ENCODE data around the gene MNAT1. TPM values are rescaled to one million over a fixed set of nuclear protein-coding genes. Genes with fewer than 3 reads are reported as not detected.

MNAT1 gene
- total RNA-seq, 1 donor from 2014 or later = 90.4 TPM

DNA sequence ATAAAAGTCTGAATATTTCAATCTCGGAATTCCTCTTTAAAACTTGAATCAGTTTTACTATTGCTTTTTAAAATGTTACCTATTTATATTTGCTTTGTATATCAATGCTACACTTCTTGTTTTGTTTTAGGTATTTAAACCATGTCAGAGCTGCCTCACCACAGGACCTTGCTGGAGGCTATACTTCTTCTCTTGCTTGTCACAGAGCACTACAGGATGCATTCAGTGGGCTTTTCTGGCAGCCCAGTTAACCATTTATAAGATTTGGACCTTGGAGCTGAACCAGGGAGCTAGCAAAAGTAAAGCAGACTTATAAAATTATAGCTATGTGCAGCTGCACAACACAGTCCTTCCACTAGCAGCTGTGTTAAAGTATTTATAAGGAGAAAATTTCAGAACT is 233.5 kb downstream of the MNAT1 start:
- DNase-seq = no peak

DNA sequence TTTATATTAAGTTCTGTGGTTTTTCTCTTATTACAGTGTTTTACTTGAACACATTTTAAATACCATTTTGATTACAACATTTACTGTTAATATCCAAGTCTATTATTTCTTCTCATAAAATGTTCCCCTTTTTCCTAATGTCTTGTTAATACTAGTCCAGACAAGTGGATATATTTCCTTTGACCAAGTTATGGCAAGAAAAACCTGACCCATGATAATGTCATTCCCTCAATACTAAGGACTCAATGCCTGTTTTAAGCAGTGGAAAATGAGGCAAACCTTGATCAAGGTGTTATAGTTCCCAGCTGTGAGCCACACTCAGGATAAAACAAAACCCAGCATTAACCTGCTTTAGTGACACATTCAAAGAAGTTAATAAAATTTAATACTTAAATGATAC is 234.1 kb downstream of the MNAT1 start:
- DNase-seq = no peak

DNA sequence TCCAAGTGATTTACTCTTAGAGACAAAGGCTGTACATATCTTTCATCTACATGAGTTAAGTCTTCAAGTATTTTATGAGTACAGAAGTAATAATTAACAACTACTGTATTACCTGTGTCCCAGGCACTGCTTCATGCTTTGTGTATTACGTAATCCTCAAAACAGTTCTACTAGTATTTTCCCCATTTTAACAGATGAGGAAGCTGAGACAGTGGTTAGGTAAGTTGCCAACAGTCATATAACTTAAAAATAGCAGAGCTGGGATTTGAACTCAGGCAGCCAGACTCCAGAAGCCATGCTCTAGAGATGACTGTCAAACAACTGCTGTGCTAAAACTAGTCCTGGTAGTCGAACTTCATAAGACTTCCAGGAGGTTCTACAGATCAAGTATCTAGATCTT is 235.6 kb downstream of the MNAT1 start:
- no peak for DNase-seq

DNA sequence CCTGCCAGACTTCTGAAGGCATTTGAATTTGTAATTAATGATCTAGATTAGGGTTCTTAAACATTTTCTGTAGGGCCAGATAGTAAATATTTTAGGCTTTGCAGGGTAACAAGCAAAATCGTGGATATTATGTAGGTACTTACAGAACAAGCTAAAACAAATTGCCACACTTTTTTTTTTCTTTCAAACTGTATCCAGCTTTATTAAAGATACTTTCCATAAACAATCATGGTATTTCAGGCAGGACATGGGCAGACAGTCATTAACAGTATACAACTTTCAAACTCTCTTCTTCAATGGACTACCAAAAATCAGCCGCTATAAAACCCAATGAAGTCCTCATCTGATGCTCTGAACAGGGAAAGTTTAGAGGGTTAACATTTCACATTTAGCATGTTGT is 236.7 kb downstream of the MNAT1 start:
- no peak for DNase-seq

DNA sequence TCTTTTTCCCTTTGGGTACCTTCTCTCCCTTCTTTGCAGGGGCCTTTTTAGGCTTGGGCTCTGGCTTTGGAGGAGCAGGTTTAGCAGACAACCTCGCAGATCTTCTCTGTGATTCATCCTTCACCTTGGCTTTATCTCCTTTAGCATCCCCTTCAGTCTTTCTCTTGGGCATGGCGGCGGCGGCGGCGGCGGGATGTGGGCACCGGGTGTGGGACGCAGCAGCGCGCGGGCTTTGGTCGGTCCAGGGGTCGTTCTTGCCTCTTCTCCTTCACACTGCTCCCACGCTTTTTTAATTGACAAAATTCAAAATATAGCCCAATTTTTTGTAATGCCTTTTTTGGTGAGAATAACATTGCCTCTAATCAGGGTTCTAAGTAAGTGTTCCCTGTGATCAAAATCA is 237.7 kb downstream of the MNAT1 start:
- no peak for DNase-seq

DNA sequence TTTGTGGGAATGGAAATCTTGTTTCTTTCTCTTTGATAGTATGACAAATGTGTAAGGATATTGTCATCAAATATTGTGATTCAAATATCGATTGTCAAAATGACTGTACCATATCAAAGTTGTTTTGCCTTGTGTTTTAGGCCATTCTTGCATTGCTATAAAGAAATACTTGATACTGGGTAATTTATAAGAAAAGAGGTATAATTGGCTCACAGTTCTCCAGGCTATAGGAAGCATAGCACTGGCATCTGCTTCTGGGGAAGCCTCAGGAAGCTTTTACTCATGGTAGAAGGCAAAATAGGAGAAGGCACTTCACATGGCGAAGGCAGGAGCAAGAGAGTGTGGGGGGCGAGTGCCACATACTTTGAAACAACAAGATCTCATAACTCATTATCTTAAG is 238.5 kb downstream of the MNAT1 start:
- no peak for DNase-seq

DNA sequence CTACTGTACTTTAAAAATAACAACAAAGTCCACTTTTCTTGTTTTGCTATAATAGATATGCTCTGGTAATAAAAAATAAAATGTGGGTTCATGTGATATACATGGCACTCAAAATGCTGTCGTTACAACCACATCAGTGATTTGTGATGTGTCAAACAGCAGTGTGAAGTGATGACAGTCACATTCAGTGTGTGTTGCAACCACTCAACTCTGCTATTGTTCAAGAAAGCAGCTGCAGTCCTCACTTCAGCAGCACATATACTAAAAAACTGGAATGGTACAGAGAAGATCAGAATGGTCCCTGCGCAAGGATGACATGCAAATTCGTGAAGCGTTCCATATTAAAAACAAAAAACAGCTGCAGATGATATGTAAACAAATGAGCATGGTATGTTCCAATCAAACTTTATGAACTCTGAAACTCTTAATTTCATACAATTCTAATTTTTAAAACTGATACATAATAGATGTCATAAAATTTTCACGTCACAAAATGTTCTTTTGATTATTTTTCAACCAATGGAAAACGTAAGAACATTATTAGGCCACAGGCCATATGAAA is 239.6 kb downstream of the MNAT1 start:
- peak; percentile 56 for DNase-seq

DNA sequence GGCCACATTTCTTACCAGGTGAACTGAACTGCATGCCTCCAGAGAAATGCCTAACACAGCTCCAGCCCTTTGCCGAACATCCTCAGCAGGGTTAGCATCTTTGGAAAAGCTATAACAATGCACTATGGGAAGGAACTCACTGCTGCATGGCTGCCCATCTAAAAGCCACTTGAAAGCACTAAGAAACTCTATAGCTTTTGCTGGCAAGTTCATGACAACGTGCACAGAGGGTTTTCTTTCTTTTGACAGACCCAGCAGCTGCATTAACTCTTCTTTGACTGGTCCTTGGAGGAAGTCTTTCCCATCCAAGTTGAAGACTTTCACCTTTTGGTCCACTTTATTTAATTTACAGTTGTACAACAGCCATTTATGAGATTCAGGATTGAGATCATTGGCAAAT is 241.0 kb downstream of the MNAT1 start:
- peak; percentile 85 for DNase-seq

DNA sequence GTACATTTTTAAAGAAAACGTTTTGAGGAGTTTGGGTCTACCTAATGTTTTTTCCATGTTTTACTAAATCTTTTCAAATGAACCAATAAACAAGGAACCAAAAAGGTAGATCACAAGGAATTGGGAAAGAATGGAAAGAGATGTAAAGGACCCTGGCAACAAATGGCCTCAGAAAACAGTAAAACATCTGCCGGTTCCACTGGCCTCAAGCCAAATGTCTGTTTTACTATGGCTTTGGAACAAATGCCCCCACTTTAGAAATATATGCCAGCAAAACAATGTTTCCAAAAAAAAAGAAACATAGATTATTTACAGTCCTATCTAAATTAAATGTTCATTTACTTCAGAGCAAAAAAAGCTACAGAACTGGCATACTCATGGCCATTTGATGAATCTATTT is 243.3 kb downstream of the MNAT1 start:
- peak; percentile 81 for DNase-seq

DNA sequence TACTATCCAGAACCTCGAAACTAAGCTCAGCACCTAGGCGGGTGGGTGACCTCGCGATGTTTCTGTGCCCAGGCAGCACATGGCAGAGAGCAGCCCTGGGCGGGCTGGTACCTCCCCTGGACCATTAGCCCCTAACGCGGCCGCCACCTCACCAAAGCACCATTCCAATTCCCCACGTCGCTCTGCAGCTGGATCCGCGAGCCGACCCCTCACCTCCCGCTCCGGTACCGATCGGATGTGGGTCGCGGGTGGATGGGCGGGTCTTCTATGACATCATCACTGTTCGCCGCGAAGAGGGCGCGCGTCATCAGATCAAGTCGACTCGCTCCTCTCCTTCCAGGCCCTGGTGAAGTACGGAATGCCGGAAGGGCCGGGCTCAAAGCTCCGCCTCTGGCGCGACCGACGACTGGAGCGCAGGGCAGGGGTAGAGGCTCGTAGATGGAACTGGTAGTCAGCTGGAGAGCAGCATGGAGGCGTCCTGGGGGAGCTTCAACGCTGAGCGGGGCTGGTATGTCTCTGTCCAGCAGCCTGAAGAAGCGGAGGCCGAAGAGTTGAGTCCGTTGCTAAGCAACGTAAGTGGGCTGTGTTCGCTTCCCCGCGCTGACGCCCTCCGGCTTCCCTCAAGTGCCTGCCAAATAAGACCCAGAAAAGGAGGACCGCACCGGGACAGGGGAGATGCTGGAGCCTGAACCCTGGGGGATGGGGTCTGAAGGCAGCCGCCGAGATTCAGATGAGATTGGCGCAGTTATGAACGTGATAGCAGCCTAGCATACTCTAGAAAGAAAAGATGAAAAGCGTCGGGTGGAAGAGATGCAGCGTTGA is 246.5 kb downstream of the MNAT1 start, which contains the start of the genes SLC38A6 and TRMT5:
TSS of gene SLC38A6 (plus strand) at position 435 of the 822 bp plus-strand sequence. CDS start at position 468, 33 bp downstream.
TSS of gene TRMT5 (minus strand) at position 269 of the 822 bp plus-strand sequence. CDS start at position 163, 106 bp downstream.
- DNase-seq = peak; percentile 98

DNA sequence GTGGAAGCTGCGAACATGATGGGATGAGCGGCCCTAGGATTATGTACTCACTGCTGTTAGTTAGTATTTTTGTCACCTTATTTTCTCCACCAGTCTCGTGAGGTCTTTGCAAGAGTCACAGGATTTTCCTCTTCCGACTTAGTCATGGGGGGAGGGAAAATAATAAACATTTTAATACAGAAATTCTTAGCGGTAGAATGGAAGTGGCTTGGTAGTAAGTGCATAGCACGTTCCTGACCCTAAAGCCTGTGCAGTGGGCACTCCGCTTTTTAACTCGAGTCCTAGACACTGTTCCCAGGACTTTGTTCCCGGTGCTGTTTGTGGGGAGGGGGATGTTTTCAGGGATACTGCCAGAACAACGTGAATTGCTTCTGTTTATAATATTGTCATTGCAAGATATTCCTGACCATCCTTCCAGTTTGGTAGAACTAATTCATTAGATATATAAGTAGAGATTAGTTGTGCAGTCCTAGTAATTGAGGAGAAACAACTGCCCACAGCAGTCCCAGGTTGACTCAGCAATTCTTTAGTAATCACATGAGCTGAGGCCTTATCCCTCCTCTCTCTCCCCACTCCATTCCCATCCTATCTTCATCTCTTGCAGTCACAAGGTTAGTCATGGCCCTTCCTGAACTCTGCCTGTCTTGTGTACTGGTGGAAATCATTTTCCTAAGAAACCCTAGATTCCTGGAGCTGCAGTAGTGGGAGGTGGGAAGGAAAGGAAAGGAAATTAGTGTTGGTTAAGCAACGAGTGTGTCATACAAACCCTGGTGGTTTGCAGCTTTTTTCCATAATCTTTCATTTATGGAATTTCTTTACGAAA is 247.3 kb downstream of the MNAT1 start:
- DNase-seq = peak; percentile 45

DNA sequence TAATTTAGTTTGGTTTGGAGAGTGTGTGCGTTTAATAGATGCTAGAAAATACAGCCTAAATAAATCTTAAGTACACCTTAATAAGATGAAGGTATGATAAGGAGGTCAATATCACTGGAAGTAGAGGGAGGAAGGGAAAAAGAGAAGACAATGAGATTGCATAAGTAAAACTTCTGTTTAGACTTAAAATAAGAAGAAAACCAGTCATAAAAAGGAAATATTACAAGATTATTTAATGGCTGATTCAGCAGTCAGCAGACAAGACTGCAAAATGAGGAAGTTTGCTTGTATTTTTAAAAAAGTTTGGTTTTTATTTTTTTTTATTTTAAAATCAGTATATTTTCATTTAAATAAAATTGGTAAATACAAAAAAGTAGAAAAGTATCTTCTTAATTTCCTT is 249.6 kb downstream of the MNAT1 start:
- DNase-seq = no peak

DNA sequence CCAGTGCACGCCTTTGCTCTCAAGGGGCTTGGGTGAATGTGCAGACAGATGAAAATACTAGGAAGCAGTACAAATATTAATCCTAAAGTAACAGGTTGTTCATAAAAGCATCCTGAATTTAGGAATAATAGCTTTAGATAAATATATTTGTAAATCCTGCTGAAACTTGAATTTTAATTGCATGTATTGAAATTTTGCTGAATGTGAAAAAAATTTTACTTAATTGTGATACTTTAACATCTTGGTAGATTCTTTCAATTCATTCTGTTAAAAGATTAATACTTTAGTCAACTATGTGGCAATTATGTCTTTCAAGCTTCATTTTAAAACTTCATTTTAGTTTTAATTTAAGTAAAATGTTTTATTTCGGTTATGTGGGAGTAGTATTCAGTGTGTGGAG is 251.9 kb downstream of the MNAT1 start:
- DNase-seq = no peak

DNA sequence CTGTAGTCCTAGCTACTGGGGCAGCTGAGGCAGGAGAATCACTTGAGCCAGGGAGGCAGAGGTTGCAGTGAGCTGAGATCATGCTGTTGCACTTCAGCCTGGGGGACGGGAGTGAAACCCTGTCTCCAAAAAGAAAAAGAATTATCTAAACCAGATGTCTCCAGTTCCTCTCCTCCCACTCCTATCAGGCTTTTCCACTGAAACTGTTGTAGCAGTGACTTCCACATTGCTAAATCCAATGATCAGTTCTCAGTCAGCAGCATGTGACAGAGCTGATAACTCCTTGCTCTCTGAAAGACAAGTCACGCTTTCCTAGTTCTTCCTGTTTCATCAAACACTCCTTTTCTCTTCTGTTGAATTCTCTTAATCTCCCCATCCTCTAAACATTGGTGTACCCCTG is 255.0 kb downstream of the MNAT1 start:
- DNase-seq = no peak

DNA sequence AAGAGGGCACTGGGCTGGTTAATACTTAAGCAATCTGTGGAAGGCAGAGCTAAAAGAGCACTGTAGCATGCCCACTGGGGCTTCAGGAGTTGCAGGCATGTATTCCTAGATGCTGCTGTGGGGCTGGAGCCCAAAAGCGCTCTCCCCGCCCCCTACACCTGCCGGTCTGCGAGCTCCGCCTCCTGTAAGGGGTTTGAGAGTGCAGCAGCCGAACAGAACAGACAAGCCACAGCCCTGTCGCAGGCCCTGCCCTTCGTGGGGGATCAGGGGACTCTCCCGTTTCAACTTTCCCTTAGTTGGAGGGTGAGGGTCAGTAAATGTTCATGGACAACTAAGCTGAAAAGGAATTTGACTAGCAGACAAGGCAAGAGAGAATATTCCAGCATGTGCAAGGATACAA is 264.1 kb downstream of the MNAT1 start:
- no peak for DNase-seq

DNA sequence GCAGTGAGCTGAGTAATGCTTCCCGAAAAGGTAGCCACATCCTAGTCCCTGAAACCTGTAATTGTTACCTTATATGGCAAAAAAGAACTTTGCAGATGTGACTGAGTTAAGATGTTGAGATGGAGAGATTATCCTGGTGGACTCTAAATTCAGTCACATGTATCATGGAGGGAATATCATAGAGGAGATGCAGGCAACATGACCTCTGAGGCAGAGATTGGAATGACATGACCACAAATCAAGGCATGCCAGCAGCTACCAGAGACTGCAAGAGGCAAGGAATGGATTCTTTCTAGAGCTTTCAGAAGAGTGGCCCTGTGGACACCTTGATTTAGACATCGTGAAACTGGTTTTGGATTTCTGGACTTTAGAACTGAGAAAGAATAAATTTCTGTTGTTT is 265.0 kb downstream of the MNAT1 start:
- DNase-seq = no peak

DNA sequence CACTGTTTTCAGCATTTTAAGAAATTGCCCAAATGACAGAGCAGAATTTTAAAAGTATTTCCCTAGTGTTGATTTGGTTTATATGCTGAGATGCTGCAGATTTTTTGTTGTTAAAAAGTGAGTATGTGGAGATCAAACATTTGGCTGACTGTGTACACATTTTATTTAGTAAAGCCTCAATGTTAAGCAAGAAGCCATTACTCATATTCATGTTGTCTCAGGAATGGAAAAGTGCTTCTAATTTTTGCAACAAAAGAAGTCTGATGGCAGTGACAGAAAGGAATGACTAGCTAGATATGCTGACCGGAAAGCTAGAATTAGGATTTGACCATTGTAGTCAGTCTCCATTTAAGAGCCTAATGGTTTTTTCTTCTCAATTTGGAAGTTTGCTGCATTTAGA is 269.0 kb downstream of the MNAT1 start:
- no peak for DNase-seq

DNA sequence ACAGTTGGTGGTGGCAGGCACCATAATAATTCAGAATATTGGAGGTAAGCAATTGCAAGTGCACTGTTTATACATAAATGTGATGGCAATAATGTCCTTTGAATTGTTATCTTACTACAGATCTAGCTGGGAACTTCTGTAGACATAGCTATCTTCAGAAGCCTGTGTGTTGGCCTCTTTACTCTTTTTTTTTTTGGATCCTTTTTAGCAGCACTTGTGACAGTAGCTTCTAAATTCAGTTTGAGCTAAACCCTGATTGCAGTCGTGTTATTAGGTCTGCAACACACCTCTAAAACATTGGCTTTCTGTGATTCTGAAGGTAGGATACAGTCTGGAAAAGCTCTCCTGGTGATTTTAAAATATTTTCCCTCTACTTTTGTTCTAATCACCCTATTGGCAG is 285.0 kb downstream of the MNAT1 start:
- DNase-seq = no peak

Small RNA genes lying within 50 kb of the gene (small RNA-seq; reads per million reads assigned to genes)
- not detected for gene RNU6-398P (ENCODE audit: low replicate concordance)

Other genes starting within 250 kb of the MNAT1 start
- 1.6 TPM for gene C14orf39, start 248.7 kb upstream of the MNAT1 start, total RNA-seq
- gene SIX6, start 225.6 kb upstream of the MNAT1 start, total RNA-seq = not detected
- gene SIX1, start 85.3 kb upstream of the MNAT1 start, total RNA-seq = 42.4 TPM
- gene SIX4, start 10.4 kb upstream of the MNAT1 start, total RNA-seq = 30.6 TPM
- gene TRMT5, start 246.3 kb downstream of the MNAT1 start, total RNA-seq = 20.4 TPM
- 46.7 TPM for gene SLC38A6, start 246.5 kb downstream of the MNAT1 start, total RNA-seq

Measured in tongue (tissue), 3 donors.